Measurements from ENCODE around the gene CSRNP3. TPM values are rescaled to one million over a fixed set of nuclear protein-coding genes. Genes with fewer than 3 reads are reported as not detected.

Gene CSRNP3
- total and polyA plus RNA-seq, 10 of the 15 experiments (the other 5 are each of a cell fraction or from before 2014, with no cell fraction given) = 0.03 to 5.2 (median 0.11) TPM; not detected in 1

GRCh38 chr2:165639504-165639903, 170.0 kb downstream of the CSRNP3 start (continued):
- TF ChIP-seq E2F8 (IDR thresholded peaks at IDR 0.05; ENCODE audit: low read depth, partially characterized antibody) (no peak), TAF1 (IDR thresholded peaks at IDR 0.05; ENCODE audit: borderline replicate concordance, low read depth, low read length) (no peak), YBX1 (IDR thresholded peaks at IDR 0.05) (no peak), MTA3 (IDR thresholded peaks at IDR 0.05; ENCODE audit: borderline replicate concordance, low read length) (no peak), RCOR1 (conservative IDR thresholded peaks at IDR 0.05; ENCODE audit: low read depth, low read length) (no peak), SREBF2 (IDR thresholded peaks at IDR 0.05; ENCODE audit: low read length) (no peak), KAT2A (conservative IDR thresholded peaks at IDR 0.05; ENCODE audit: control insufficient read depth, low read depth, low read length) (no peak), HDAC6 (IDR thresholded peaks at IDR 0.05; ENCODE audit: unreplicated experiment) (no peak), ZNF274 (IDR thresholded peaks at IDR 0.05; ENCODE audit: insufficient read depth, insufficient read length) (no peak)

GRCh38 chr2:165640247-165640929, 170.9 kb downstream of the CSRNP3 start:
- BruUV-seq (replicated peaks) = no TSS peak
- H3K4me1 ChIP-seq (ENCODE audit: control insufficient read depth, insufficient read depth, low read length) = no peaks in the 10 kb centered on the region
- POLR2A ChIA-PET = interaction anchor here (0.6 to 1.6 kb wide), 7 partner anchors 9 to 34 kb away, joined by 3 to 5 read pairs (median 3); no protein-coding TSS in a partner anchor
- no peaks in the 10 kb centered on the region for H3K79me2 ChIP-seq (ENCODE audit: control insufficient read depth, insufficient read depth, low read length)
- RAD21 ChIA-PET (ENCODE audit: unreplicated experiment) = interaction anchor here (1.0 to 1.3 kb wide), 3 partner anchors 9 to 29 kb away, joined by 3 to 5 read pairs (median 4); no protein-coding TSS in a partner anchor
- H3K36me3 ChIP-seq (ENCODE audit: control insufficient read depth in 2 of 2, insufficient read depth in 2 of 2, low read length in 1 of 2) = no peaks in the 10 kb centered on the region
- ATAC-seq = peak; percentile 43; the same call in 2 of the 3 replicates
- no peaks in the 10 kb centered on the region for H4K20me1 ChIP-seq (ENCODE audit: control insufficient read depth, insufficient read depth)
- WGBS (ENCODE audit: insufficient coverage, insufficient replicate concordance, low lambda C conversion rate, missing lambda C conversion rate) = 12% methylated on average over 3 of the region's 3 CpGs
- H3K4me3 ChIP-seq = no peak overlapping the region
- no peaks in the 10 kb centered on the region for H3K27me3 ChIP-seq (replicated peaks in 1 of 2; ENCODE audit: control insufficient read depth in 2 of 2, insufficient read depth in 2 of 2, low read length in 1 of 2)
- H3K9ac ChIP-seq (ENCODE audit: control insufficient read depth, insufficient read depth, low read length) = no peak overlapping the region
- no peak overlapping the region for H3K4me2 ChIP-seq (ENCODE audit: control insufficient read depth, insufficient read depth)
- FAIRE-seq = no peak
- H3K9me3 ChIP-seq (replicated peaks; ENCODE audit: control insufficient read depth, insufficient read depth, low read length) = no peaks in the 10 kb centered on the region
- CTCF ChIA-PET = interaction anchor here (0.7 to 1.4 kb wide), 4 partner anchors 9 to 58 kb away, joined by 3 to 4 read pairs (median 3); no protein-coding TSS in a partner anchor
- no peak overlapping the region for H2AFZ ChIP-seq (ENCODE audit: control insufficient read depth, low read depth, low read length)
- in situ Hi-C loops (cut with MboI) (no loop called here), intact Hi-C loops (cut with micrococcal nuclease; ENCODE audit: unreplicated experiment) (no loop called here)
- no peak overlapping the region for H3K27ac ChIP-seq (ENCODE audit: control insufficient read depth, insufficient read depth)
- no peak for DNase-seq (ENCODE audit: low read depth, low spot score)
- SMC1A ChIA-PET (ENCODE audit: uncharacterized antibody, unreplicated experiment) = interaction anchor here (0.8 to 5.5 kb wide), 6 partner anchors 9 to 142 kb away, joined by 3 to 22 read pairs (median 4); no protein-coding TSS in a partner anchor
- TF ChIP-seq SMAD1 (IDR thresholded peaks at IDR 0.05; ENCODE audit: low read depth, partially characterized antibody) (no peak), CREM (IDR thresholded peaks at IDR 0.05; ENCODE audit: low read depth) (no peak), NFYA (IDR thresholded peaks at IDR 0.05; ENCODE audit: borderline replicate concordance, low read depth, low read length) (no peak), MYB (IDR thresholded peaks at IDR 0.05; ENCODE audit: borderline replicate concordance, low read depth, low read length) (no peak), ZNF24 (IDR thresholded peaks at IDR 0.05) (no peak), ZBTB40 (IDR thresholded peaks at IDR 0.05; ENCODE audit: borderline replicate concordance) (no peak), EP300 (IDR thresholded peaks at IDR 0.05; ENCODE audit: borderline replicate concordance in 1 of 2, control insufficient read depth in 1 of 2, low read depth in 2 of 2, low read length in 2 of 2) (no peak)

All from GM12878 (cell line).